Right atrium auricular region (tissue), 2 donors: Measurements from ENCODE around the gene NUDT4. TPM values are rescaled to one million over a fixed set of nuclear protein-coding genes. Genes with fewer than 3 reads are reported as not detected.

Source experiments
- DNase-seq: peaks from one replicate; pipeline ENCODE4 v3.0.0-alpha.2; 2019; ENCODE audit warnings: low spot score
- H3K27ac ChIP-seq, 2 donors: fragments of 200-600 bp; sonication (generic); 1 replicate in 1 of 2; 2 replicates in 1 of 2; pipeline ENCODE4 v1.5.1; 2016 to 2019
- H3K27me3 ChIP-seq, 2 donors: fragments of 200-600 bp; sonication (generic); one replicate each; pipeline versions ENCODE4 v1.5.1 to v1.6.0; 2017 to 2019
- H3K36me3 ChIP-seq: fragments of 200-600 bp; sonication (generic); one replicate; pipeline ENCODE4 v1.5.1; 2016
- H3K4me1 ChIP-seq, 2 donors: fragments of 200-600 bp; sonication (generic); one replicate each; pipeline versions ENCODE4 v1.5.1 to v1.6.0; 2017 to 2019
- H3K4me3 ChIP-seq, 2 donors: fragments of 200-600 bp; sonication (generic); 1 replicate in 1 of 2; 2 replicates in 1 of 2; pipeline ENCODE4 v1.5.1; 2017 to 2019; ENCODE audit warnings: mild to moderate bottlenecking in 1 of 2, moderate library complexity in 1 of 2
- H3K9me3 ChIP-seq, 2 donors: fragments of 200-600 bp; sonication (generic); one replicate each; pipeline ENCODE4 v1.5.1; 2019
- CTCF ChIP-seq, 2 donors: fragments of 200-600 bp; sonication (generic); IDR thresholded peaks; one replicate each; pipeline ENCODE4 v1.5.1; 2019; ENCODE audit warnings: antibody characterized with exemption in 2 of 2
- total RNA-seq, 2 donors: library from RNA; depleted of rRNA; stranded (reverse); fragments of >200 nt; gene quantifications; one replicate each; pipeline ENCODE4 v1.1.0, GENCODE V29; 2016

The NUDT4 gene
- total RNA-seq, 2 donors from 2014 or later = 103 to 158 TPM

GRCh38 chr12:93451423-93452158, 73.9 kb downstream of the NUDT4 start:
- no peak for TF ChIP-seq CTCF (IDR thresholded peaks at IDR 0.05)
- no peak overlapping the region for H3K27ac ChIP-seq
- H3K4me1 ChIP-seq = no peaks in the 10 kb centered on the region
- no peaks in the 10 kb centered on the region for H3K36me3 ChIP-seq
- no peak for DNase-seq
- H3K27me3 ChIP-seq = no peaks in the 10 kb centered on the region
- no peaks in the 10 kb centered on the region for H3K9me3 ChIP-seq
- no peak overlapping the region for H3K4me3 ChIP-seq

GRCh38 chr12:93453633-93454032, 75.9 kb downstream of the NUDT4 start:
- Histone ChIP-seq H3K4me3 (no peak overlapping the region), H3K4me1 (no peaks in the 10 kb centered on the region), H3K36me3 (no peaks in the 10 kb centered on the region), H3K27me3 (no peaks in the 10 kb centered on the region), H3K9me3 (no peaks in the 10 kb centered on the region), H3K27ac (no peak overlapping the region)
- TF ChIP-seq CTCF (IDR thresholded peaks at IDR 0.05) = no peak
- DNase-seq = no peak

- no peaks in the 10 kb centered on the region for H3K9me3 ChIP-seq
- no peak overlapping the region for H3K4me3 ChIP-seq
- no peak for DNase-seq
- no peak for TF ChIP-seq CTCF (IDR thresholded peaks at IDR 0.05)
- no peaks in the 10 kb centered on the region for H3K4me1 ChIP-seq
- no peaks in the 10 kb centered on the region for H3K27me3 ChIP-seq
- no peaks in the 10 kb centered on the region for H3K36me3 ChIP-seq
- H3K27ac ChIP-seq = no peak overlapping the region
These were observed 78.4 kb downstream of the NUDT4 start for GRCh38 chr12:93456077-93456476.

Other genes starting within 250 kb of the NUDT4 start
- gene UBE2N, start 64.0 kb downstream of the NUDT4 start, total RNA-seq = 10 to 100 TPM; 30.2 to 41.5 TPM
- gene MRPL42, start 89.6 kb downstream of the NUDT4 start, total RNA-seq = 10 to 100 TPM; 33.9 to 57.8 TPM
- 10 to 100 TPM; 21.4 to 25.5 TPM for gene SOCS2, start 194.8 kb downstream of the NUDT4 start, total RNA-seq